K562 (cell line): ENCODE results near the gene TANC1. TPM values are rescaled to one million over a fixed set of nuclear protein-coding genes. Genes with fewer than 3 reads are reported as not detected.

Experiments
- ATAC-seq: fragments of 200-7000 bp; cut with Tn5 transposase; 3 replicates; pipeline ENCODE4 v1.9.1; 2020; ENCODE audit warnings: moderate library complexity
- BruUV-seq: library from RNA; stranded (reverse); fragments of 400-500 nt; replicated peaks from 2 replicates; lab custom pipeline; 2021; lab: Mats Ljungman, UMichigan
- CTCF ChIA-PET: fragments of 300-600 bp; formaldehyde crosslinking; extraction: SDS; loops from one replicate; lab custom pipeline; 2021; ENCODE audit warnings: low intra/inter-chr PET ratio; lab: Yijun Ruan, JAX
- POLR2A ChIA-PET: fragments of 300-600, 350-650 bp; sonication (Branson Sonifier 250); formaldehyde crosslinking; extraction: SDS; loops from one replicate; lab custom pipeline; 2021; ENCODE audit warnings: antibody characterized with exemption, inconsistent platforms; lab: Yijun Ruan, JAX
- DNase-seq, 4 experiments: peaks; one replicate each; pipeline versions ENCODE4 v3.0.0 to v3.0.0-alpha.2; 2011 to 2018; ENCODE audit warnings: low spot score in 3 of 4, mixed read lengths in 3 of 4; ENCODE audit errors: extremely low read depth in 1 of 4
- FAIRE-seq: peaks from 2 replicates; lab custom pipeline; 2011; peaks lifted over from hg19 to GRCh38; lab: Jason Lieb, UNC
- H2AFZ ChIP-seq: 2 replicates; pipeline ENCODE4 v1.6.0; 2011; ENCODE audit warnings: low read depth, low read length, control low read depth, inconsistent platforms
- H3K27ac ChIP-seq: fragments of 200-600 bp; 3 replicates; pipeline ENCODE4 v1.8.0; 2011; ENCODE audit warnings: low read depth, mild to moderate bottlenecking, control low read depth, inconsistent platforms, low read length, moderate library complexity, mixed read lengths; ENCODE audit errors: extremely low read depth
- H3K27me3 ChIP-seq, 2 experiments: fragments of 300-600 bp in 1 of 2; 2 replicates in 1 of 2; 3 replicates in 1 of 2; pipeline versions ENCODE4 v1.6.0 to v1.8.0; 2011; ENCODE audit warnings: inconsistent platforms in 2 of 2, low read length in 2 of 2, mild to moderate bottlenecking in 1 of 2, mixed read lengths in 1 of 2, moderate library complexity in 1 of 2; ENCODE audit not compliant: control insufficient read depth in 2 of 2, insufficient read depth in 2 of 2
- H3K36me3 ChIP-seq: fragments of 300-600 bp; 3 replicates; pipeline ENCODE4 v1.8.0; 2011; ENCODE audit warnings: mild to moderate bottlenecking, low read length, inconsistent platforms; ENCODE audit not compliant: control insufficient read depth, insufficient read depth
- H3K4me1 ChIP-seq, 2 experiments: fragments of 200-600 bp in 1 of 2; replicated peaks in 1 of 2; 2 replicates in 1 of 2; 3 replicates in 1 of 2; pipeline versions ENCODE4 v1.5.1 to v1.8.0; 2011; ENCODE audit warnings: inconsistent platforms in 2 of 2, low read length in 2 of 2, mild to moderate bottlenecking in 1 of 2, mixed read lengths in 1 of 2, moderate library complexity in 1 of 2; ENCODE audit not compliant: control insufficient read depth in 2 of 2, insufficient read depth in 2 of 2
- H3K4me2 ChIP-seq: 2 replicates; pipeline ENCODE4 v1.6.1; 2011; ENCODE audit warnings: low read length, control low read depth, inconsistent platforms, mixed read lengths; ENCODE audit not compliant: insufficient read depth
- H3K4me3 ChIP-seq: fragments of 200-600 bp; sonication (generic), shearing (Covaris generic); 2 replicates; pipeline ENCODE4 v1.5.1; 2016; ENCODE audit warnings: control low read depth, inconsistent platforms
- H3K79me2 ChIP-seq: fragments of 200-600 bp; 3 replicates; pipeline ENCODE4 v1.8.0; 2011; ENCODE audit warnings: low read length, inconsistent platforms; ENCODE audit not compliant: control insufficient read depth, insufficient read depth
- H3K9ac ChIP-seq, 2 experiments: 2 replicates each; pipeline versions ENCODE4 v1.6.0 to v1.6.1; 2011; ENCODE audit warnings: low read depth in 2 of 2, low read length in 2 of 2, control low read depth in 1 of 2, inconsistent platforms in 1 of 2, mild to moderate bottlenecking in 1 of 2, mixed read lengths in 1 of 2; ENCODE audit not compliant: insufficient read depth in 1 of 2
- H3K9me1 ChIP-seq: one replicate; pipeline ENCODE4 v1.6.0; 2011; ENCODE audit warnings: inconsistent platforms, mild to moderate bottlenecking, low read length, moderate library complexity; ENCODE audit not compliant: control insufficient read depth, insufficient read depth
- H3K9me3 ChIP-seq: replicated peaks from 2 replicates; pipeline ENCODE4 v1.5.1; 2011; ENCODE audit warnings: low read depth, low read length, inconsistent platforms; ENCODE audit not compliant: control insufficient read depth, insufficient read depth
- H4K20me1 ChIP-seq: replicated peaks from 2 replicates; pipeline ENCODE4 v1.6.1; 2011; ENCODE audit warnings: low read length, inconsistent platforms, mixed read lengths; ENCODE audit not compliant: control insufficient read depth, insufficient read depth
- CBX5 ChIP-seq: IDR thresholded peaks from 2 replicates; pipeline ENCODE4 v1.6.1; 2014; ENCODE audit warnings: low read depth, borderline replicate concordance
- CTBP1 ChIP-seq: fragments of 450-650 bp; IDR thresholded peaks from 2 replicates; pipeline ENCODE4 v1.6.1; 2016; ENCODE audit warnings: borderline replicate concordance
- ETV6 ChIP-seq, 3 experiments: fragments of 150-350 bp in 1 of 3; sonication (generic) in 1 of 3; formaldehyde crosslinking in 1 of 3; IDR thresholded peaks; 2 replicates each; pipeline versions ENCODE4 v1.6.1 to v1.8.0; 2014 to 2022; ENCODE audit warnings: borderline replicate concordance in 2 of 3, low read depth in 2 of 3, antibody characterized with exemption in 1 of 3, low read length in 1 of 3, mild to moderate bottlenecking in 1 of 3, missing genetic modification reagents in 1 of 3
- EZH2 ChIP-seq: IDR thresholded peaks from 2 replicates; pipeline ENCODE4 v1.6.1; 2012; ENCODE audit warnings: low read depth, mild to moderate bottlenecking, inconsistent platforms, low read length, borderline replicate concordance
- GABPB2 ChIP-seq: fragments of 250-450 bp; sonication (Bioruptor Pico); conservative IDR thresholded peaks from 2 replicates; pipeline ENCODE4 v1.5.1; 2021; ENCODE audit warnings: mild to moderate bottlenecking
- KHSRP ChIP-seq: fragments of 450-650 bp; IDR thresholded peaks from 2 replicates; pipeline ENCODE4 v1.6.1; 2017
- MLLT1 ChIP-seq, 2 experiments: fragments of 450-650 bp; IDR thresholded peaks; 2 replicates each; pipeline ENCODE4 v1.6.1; 2016
- SNAPC5 ChIP-seq: fragments of 250-450 bp; sonication (Bioruptor Pico); IDR thresholded peaks from 2 replicates; pipeline ENCODE4 v1.8.0; 2021; ENCODE audit warnings: moderate library complexity, mild to moderate bottlenecking, inconsistent platforms
- ZNF184 ChIP-seq: sonication (generic); formaldehyde crosslinking; IDR thresholded peaks from 2 replicates; pipeline ENCODE4 v1.5.0; 2020; ENCODE audit warnings: missing genetic modification reagents
- ZNF274 ChIP-seq: IDR thresholded peaks from 2 replicates; pipeline ENCODE4 v1.6.1; 2011; ENCODE audit warnings: low read depth, mild to moderate bottlenecking, low read length, moderate library complexity, borderline replicate concordance
- ZNF561 ChIP-seq: fragments of 450-650 bp; formaldehyde crosslinking; conservative IDR thresholded peaks from 2 replicates; pipeline ENCODE4 v1.4.0; 2020; ENCODE audit warnings: mild to moderate bottlenecking, moderate library complexity
- WGBS: fragments of 100-300 bp; shearing (Covaris generic); methylation state at CpG from one replicate; pipeline ENCODE4 v1.1.6; 2016; ENCODE audit warnings: low coverage, mixed read lengths; ENCODE audit not compliant: insufficient coverage; ENCODE audit errors: missing lambda C conversion rate; 5-methylcytosine and 5-hydroxymethylcytosine counted together
- in situ Hi-C: fragments of 300-500 bp; cut with MboI; formaldehyde crosslinking; loops from 4 replicates; pipeline ENCODE4 v1.15.0; 2018; ENCODE audit warnings: inconsistent platforms, mixed read lengths
- intact Hi-C: fragments of 100-400 bp; cut with micrococcal nuclease; formaldehyde crosslinking; loops from 2 replicates; pipeline ENCODE4 v1.14.2; 2022
- polyA plus RNA-seq, 8 experiments: library from polyadenylated mRNA; depleted of rRNA in 4 of 8; stranded (reverse) in 5 of 8; unstranded in 3 of 8; fragments of >200 nt; fragmentation: Nextera tagmentation in 2 of 8; fragmentation: Illumina TruSeq in 1 of 8; extraction: Ambion mirVana in 2 of 8; extraction: Trizol in 1 of 8; gene quantifications; 2 replicates each; pipeline versions ENCODE4 v1.2.1 to v1.2.3, GENCODE V29; 2011 to 2014; ENCODE audit warnings: inconsistent platforms in 1 of 8, missing spikeins in 1 of 8
- total RNA-seq, 7 experiments: library from RNA; depleted of rRNA in 6 of 7; stranded (reverse); fragments of >200 nt in 6 of 7; fragmentation: Illumina TruSeq in 2 of 7; extraction: Trizol in 2 of 7; gene quantifications; 2 replicates each; pipeline versions ENCODE4 v1.2.1 to v1.2.3, GENCODE V29; 2011 to 2021; ENCODE audit warnings: low replicate concordance in 1 of 7

TANC1 gene
- total and polyA plus RNA-seq, 9 of the 15 experiments (the other 6 are each of a cell fraction or from before 2014, with no cell fraction given) = under 0.01 to 0.20 (median 0.07) TPM; not detected in 1

GRCh38 chr2:159093497-159093896 lies 125.1 kb downstream of the TANC1 start:
- ChIA-PET POLR2A (no interaction called here), CTCF (no interaction called here)
- TF ChIP-seq ZNF184 (no peak), ETV6 (IDR thresholded peaks at IDR 0.05; ENCODE audit: borderline replicate concordance in 1 of 2, low read depth in 2 of 2, low read length in 1 of 2) (no peak), ETV6 (CRISPR knock-in tag; IDR thresholded peaks at IDR 0.05; ENCODE audit: borderline replicate concordance) (no peak), EZH2 (no peak), CBX5 (no peak), MLLT1 (IDR thresholded peaks at IDR 0.05) (no peak), GABPB2 (CRISPR knock-in tag) (no peak), ZNF561 (CRISPR knock-in tag) (no peak), SNAPC5 (CRISPR knock-in tag) (no peak), ZNF274 (no peak), KHSRP (no peak), CTBP1 (no peak)
- FAIRE-seq = peak; percentile 6
- no peaks in the 10 kb centered on the region for H3K9me3 ChIP-seq
- no peak for DNase-seq
- no peak overlapping the region for H3K4me3 ChIP-seq
- in situ Hi-C loops = no loop called here
- no peak for ATAC-seq
- H3K4me1 ChIP-seq = no peaks in the 10 kb centered on the region
- H3K27ac ChIP-seq = no peak overlapping the region
- H2AFZ ChIP-seq = no peak overlapping the region
- H3K9me1 ChIP-seq = no peaks in the 10 kb centered on the region
- H3K27me3 ChIP-seq = peaks cover 2 to 22% of the 10 kb centered on the region in 2 experiments; a peak in 4 of 5 replicates
- H3K36me3 ChIP-seq = no peaks in the 10 kb centered on the region
- intact Hi-C loops = no loop called here
- H3K4me2 ChIP-seq = no peak overlapping the region
- no TSS peak for BruUV-seq
- WGBS = 0% methylated on average over 2 of the region's 2 CpGs
- no peaks in the 10 kb centered on the region for H3K79me2 ChIP-seq
- no peaks in the 10 kb centered on the region for H4K20me1 ChIP-seq
- no peak overlapping the region for H3K9ac ChIP-seq
